HG03108 (cell line): Measurements from ENCODE around the gene SIL1.

ENCODE experiments used
- ATAC-seq: cut with Tn5 transposase; IDR thresholded peaks from one replicate; pipeline ENCODE4 v1.9.1; 2021; ENCODE audit warnings: moderate library complexity; ENCODE audit not compliant: unreplicated experiment

The SIL1 gene

GRCh38 chr5:139146809-139147482, 51.2 kb downstream of the SIL1 start:
- ATAC-seq = no peak

GRCh38 chr5:139141446-139142204, 56.5 kb downstream of the SIL1 start:
- no peak for ATAC-seq

- ATAC-seq = no peak
Measured at GRCh38 chr5:139140591-139141071, 57.5 kb downstream of the SIL1 start.

GRCh38 chr5:139138809-139139208, 59.4 kb downstream of the SIL1 start:
- no peak for ATAC-seq

- no peak for ATAC-seq
Measured at GRCh38 chr5:139138109-139138508, 60.1 kb downstream of the SIL1 start.

- no peak for ATAC-seq
Measured at GRCh38 chr5:139137697-139138096, 60.5 kb downstream of the SIL1 start.

GRCh38 chr5:139134906-139135305, 63.3 kb downstream of the SIL1 start:
- no peak for ATAC-seq

GRCh38 chr5:139133282-139133681, 64.9 kb downstream of the SIL1 start:
- ATAC-seq = no peak

GRCh38 chr5:139132515-139132914, 65.7 kb downstream of the SIL1 start:
- no peak for ATAC-seq

GRCh38 chr5:139131921-139132432, 66.2 kb downstream of the SIL1 start:
- ATAC-seq = no peak

- ATAC-seq = no peak
Measured at GRCh38 chr5:139131465-139131864, 66.7 kb downstream of the SIL1 start.

- no peak for ATAC-seq
Measured at GRCh38 chr5:139131062-139131461, 67.1 kb downstream of the SIL1 start.

GRCh38 chr5:139130214-139130613, 68.0 kb downstream of the SIL1 start:
- ATAC-seq = no peak

- ATAC-seq = no peak
Measured at GRCh38 chr5:139126711-139127111, 71.5 kb downstream of the SIL1 start.

- no peak for ATAC-seq
Measured at GRCh38 chr5:139125991-139126390, 72.2 kb downstream of the SIL1 start.

- ATAC-seq = no peak
Measured at GRCh38 chr5:139124774-139125520, 73.2 kb downstream of the SIL1 start.

GRCh38 chr5:139121120-139121519, 77.0 kb downstream of the SIL1 start:
- ATAC-seq = no peak

GRCh38 chr5:139120521-139120920, 77.6 kb downstream of the SIL1 start:
- no peak for ATAC-seq

GRCh38 chr5:139118804-139119203, 79.4 kb downstream of the SIL1 start:
- no peak for ATAC-seq

GRCh38 chr5:139117342-139117884, 80.8 kb downstream of the SIL1 start:
- no peak for ATAC-seq

- ATAC-seq = no peak
Measured at GRCh38 chr5:139116100-139116655, 82.0 kb downstream of the SIL1 start.
